IMR-90 (cell line): ENCODE results near the gene KPTN.

Source experiments
- BHLHE40 ChIP-seq: fragments of 150-350 bp; IDR thresholded peaks from 2 replicates; pipeline ENCODE4 v1.6.1; 2016; ENCODE audit warnings: mild to moderate bottlenecking, low read depth, low read length
- CTCF ChIP-seq: conservative IDR thresholded peaks from 2 replicates; pipeline ENCODE4 v1.5.1; 2012; ENCODE audit warnings: mild to moderate bottlenecking, low read depth, low read length, improper control_type of control experiment
- POLR2A ChIP-seq: IDR thresholded peaks from 2 replicates; pipeline ENCODE4 v1.6.1; 2012; ENCODE audit warnings: mild to moderate bottlenecking, low read depth, low read length
- RAD21 ChIP-seq: IDR thresholded peaks from 2 replicates; pipeline ENCODE4 v1.6.1; 2012; ENCODE audit warnings: low read length, improper control_type of control experiment
- SMC3 ChIP-seq: fragments of 150-350 bp; IDR thresholded peaks from 2 replicates; pipeline ENCODE4 v1.6.1; 2016; ENCODE audit warnings: low read depth, mild to moderate bottlenecking, antibody characterized with exemption, low read length, moderate library complexity
- USF2 ChIP-seq: fragments of 150-350 bp; IDR thresholded peaks from 2 replicates; pipeline ENCODE4 v1.6.1; 2017; ENCODE audit warnings: mild to moderate bottlenecking, antibody characterized with exemption, low read length, low read depth

- no peak for TF ChIP-seq POLR2A
- TF ChIP-seq CTCF: no peak
- TF ChIP-seq USF2: no peak
- no peak for TF ChIP-seq SMC3
- no peak for TF ChIP-seq BHLHE40
- TF ChIP-seq RAD21: no peak
Observed at GRCh38 chr19:47490847-47491246, 6.8 kb upstream of the KPTN start.
